ENCODE results near the gene CYRIA. TPM values are rescaled to one million over a fixed set of nuclear protein-coding genes. Genes with fewer than 3 reads are reported as not detected.

Gene CYRIA
- total RNA-seq, 1 donor from 2014 or later = 2.1 TPM

- no peaks in the 10 kb centered on the region for H3K36me3 Mint-ChIP-seq (ENCODE audit: low read depth)
- H3K9me3 Mint-ChIP-seq (ENCODE audit: low read depth) = peaks cover 14% of the 10 kb centered on the region
- TF ChIP-seq CTCF (IDR thresholded peaks at IDR 0.05) = no peak
- peaks cover 14% of the 10 kb centered on the region for H3K27me3 Mint-ChIP-seq (ENCODE audit: low read depth)
- H3K27ac Mint-ChIP-seq (ENCODE audit: unreplicated experiment) = no peak overlapping the region
- no peak for DNase-seq (ENCODE audit: low spot score)
- no peaks in the 10 kb centered on the region for H3K4me1 Mint-ChIP-seq (ENCODE audit: low read depth)
- H3K4me3 Mint-ChIP-seq (ENCODE audit: unreplicated experiment) = no peak overlapping the region
Measured at GRCh38 chr2:16680781-16681180, 15.1 kb upstream of the CYRIA start.

GRCh38 chr2:16680304-16680703 is 14.7 kb upstream of the CYRIA start:
- H3K4me3 Mint-ChIP-seq (ENCODE audit: unreplicated experiment) = no peak overlapping the region
- no peak for TF ChIP-seq CTCF (IDR thresholded peaks at IDR 0.05)
- H3K4me1 Mint-ChIP-seq (ENCODE audit: low read depth) = no peaks in the 10 kb centered on the region
- peaks cover 15% of the 10 kb centered on the region for H3K9me3 Mint-ChIP-seq (ENCODE audit: low read depth)
- no peak for DNase-seq (ENCODE audit: low spot score)
- peaks cover 19% of the 10 kb centered on the region for H3K27me3 Mint-ChIP-seq (ENCODE audit: low read depth)
- no peaks in the 10 kb centered on the region for H3K36me3 Mint-ChIP-seq (ENCODE audit: low read depth)
- no peak overlapping the region for H3K27ac Mint-ChIP-seq (ENCODE audit: unreplicated experiment)

GRCh38 chr2:16678964-16679363 is 13.3 kb upstream of the CYRIA start:
- no peak for TF ChIP-seq CTCF (IDR thresholded peaks at IDR 0.05)
- H3K4me1 Mint-ChIP-seq (ENCODE audit: low read depth) = no peaks in the 10 kb centered on the region
- peaks cover 15% of the 10 kb centered on the region for H3K9me3 Mint-ChIP-seq (ENCODE audit: low read depth)
- no peak overlapping the region for H3K27ac Mint-ChIP-seq (ENCODE audit: unreplicated experiment)
- H3K36me3 Mint-ChIP-seq (ENCODE audit: low read depth) = no peaks in the 10 kb centered on the region
- no peak for DNase-seq (ENCODE audit: low spot score)
- H3K27me3 Mint-ChIP-seq (ENCODE audit: low read depth) = peaks cover 20% of the 10 kb centered on the region
- no peak overlapping the region for H3K4me3 Mint-ChIP-seq (ENCODE audit: unreplicated experiment)

GRCh38 chr2:16677875-16678274 is 12.2 kb upstream of the CYRIA start:
- no peaks in the 10 kb centered on the region for H3K36me3 Mint-ChIP-seq (ENCODE audit: low read depth)
- H3K4me3 Mint-ChIP-seq (ENCODE audit: unreplicated experiment) = no peak overlapping the region
- peaks cover 15% of the 10 kb centered on the region for H3K9me3 Mint-ChIP-seq (ENCODE audit: low read depth)
- no peak overlapping the region for H3K27ac Mint-ChIP-seq (ENCODE audit: unreplicated experiment)
- peaks cover 21% of the 10 kb centered on the region for H3K27me3 Mint-ChIP-seq (ENCODE audit: low read depth)
- no peak for DNase-seq (ENCODE audit: low spot score)
- no peaks in the 10 kb centered on the region for H3K4me1 Mint-ChIP-seq (ENCODE audit: low read depth)
- TF ChIP-seq CTCF (IDR thresholded peaks at IDR 0.05) = no peak

GRCh38 chr2:16675781-16676180 is 10.1 kb upstream of the CYRIA start:
- Mint-ChIP-seq H3K9me3 (ENCODE audit: low read depth) (peaks cover 15% of the 10 kb centered on the region), H3K27me3 (ENCODE audit: low read depth) (peaks cover 21% of the 10 kb centered on the region), H3K4me3 (ENCODE audit: unreplicated experiment) (no peak overlapping the region), H3K27ac (ENCODE audit: unreplicated experiment) (no peak overlapping the region), H3K4me1 (ENCODE audit: low read depth) (no peaks in the 10 kb centered on the region), H3K36me3 (ENCODE audit: low read depth) (no peaks in the 10 kb centered on the region)
- DNase-seq (ENCODE audit: low spot score) = no peak
- no peak for TF ChIP-seq CTCF (IDR thresholded peaks at IDR 0.05)

Data from chondrocyte (in vitro differentiated cells).